HL-60 (cell line): ENCODE data around the gene ACTL10.

ENCODE experiments used
- DNase-seq, 2 experiments: peaks; one replicate each; pipeline ENCODE4 v3.0.0-alpha.2; 2010 to 2020; ENCODE audit warnings: low read depth in 1 of 2, low spot score in 1 of 2
- H3K27ac ChIP-seq: fragments of 250-450 bp; sonication (Bioruptor Pico); replicated peaks from 2 replicates; pipeline ENCODE4 v1.5.1; 2020; ENCODE audit warnings: mild to moderate bottlenecking, moderate library complexity
- H3K27me3 ChIP-seq: fragments of 250-450 bp; sonication (Bioruptor Pico); 2 replicates; pipeline ENCODE4 v1.5.1; 2021; ENCODE audit warnings: mild to moderate bottlenecking, moderate library complexity; ENCODE audit not compliant: insufficient read depth, poor library complexity, severe bottlenecking
- H3K4me3 ChIP-seq: replicated peaks from 2 replicates; pipeline ENCODE4 v1.5.1; 2011; ENCODE audit warnings: mild to moderate bottlenecking, control low read depth, low read length; ENCODE audit not compliant: insufficient read depth
- GABPA ChIP-seq: IDR thresholded peaks from 2 replicates; pipeline ENCODE4 v1.6.1; 2012; ENCODE audit warnings: low read depth
- POLR2AphosphoS5 ChIP-seq: IDR thresholded peaks from 2 replicates; pipeline ENCODE4 v1.6.1; 2012; ENCODE audit warnings: low read depth
- REST ChIP-seq: IDR thresholded peaks from 2 replicates; pipeline ENCODE4 v1.6.1; 2012; ENCODE audit warnings: low read depth; ENCODE audit not compliant: insufficient replicate concordance
- SPI1 ChIP-seq: IDR thresholded peaks from 2 replicates; pipeline ENCODE4 v1.6.1; 2012; ENCODE audit warnings: low read depth, mild to moderate bottlenecking, borderline replicate concordance
- TF ChIP-seq, protein P1 (sequence below): IDR thresholded peaks from one replicate; pipeline ENCODE4 v1.5.1; 2011; ENCODE audit warnings: low read length, control low read depth, inconsistent platforms; ENCODE audit not compliant: insufficient read depth

The ACTL10 gene

GRCh38 chr20:33675136-33675959 lies 8.6 kb downstream of the ACTL10 start:
- H3K27me3 ChIP-seq, result no peaks in the 10 kb centered on the region
- no peak overlapping the region for H3K27ac ChIP-seq
- no peak overlapping the region for H3K4me3 ChIP-seq
- no peak for DNase-seq
- TF ChIP-seq REST (no peak), GABPA (no peak), SPI1 (no peak), POLR2AphosphoS5 (0 out of 2 replicates have a peak, but pooled peaks have one; percentile 7)
- TF ChIP-seq, protein P1, sequence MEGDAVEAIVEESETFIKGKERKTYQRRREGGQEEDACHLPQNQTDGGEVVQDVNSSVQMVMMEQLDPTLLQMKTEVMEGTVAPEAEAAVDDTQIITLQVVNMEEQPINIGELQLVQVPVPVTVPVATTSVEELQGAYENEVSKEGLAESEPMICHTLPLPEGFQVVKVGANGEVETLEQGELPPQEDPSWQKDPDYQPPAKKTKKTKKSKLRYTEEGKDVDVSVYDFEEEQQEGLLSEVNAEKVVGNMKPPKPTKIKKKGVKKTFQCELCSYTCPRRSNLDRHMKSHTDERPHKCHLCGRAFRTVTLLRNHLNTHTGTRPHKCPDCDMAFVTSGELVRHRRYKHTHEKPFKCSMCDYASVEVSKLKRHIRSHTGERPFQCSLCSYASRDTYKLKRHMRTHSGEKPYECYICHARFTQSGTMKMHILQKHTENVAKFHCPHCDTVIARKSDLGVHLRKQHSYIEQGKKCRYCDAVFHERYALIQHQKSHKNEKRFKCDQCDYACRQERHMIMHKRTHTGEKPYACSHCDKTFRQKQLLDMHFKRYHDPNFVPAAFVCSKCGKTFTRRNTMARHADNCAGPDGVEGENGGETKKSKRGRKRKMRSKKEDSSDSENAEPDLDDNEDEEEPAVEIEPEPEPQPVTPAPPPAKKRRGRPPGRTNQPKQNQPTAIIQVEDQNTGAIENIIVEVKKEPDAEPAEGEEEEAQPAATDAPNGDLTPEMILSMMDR, result no peak

GRCh38 chr20:33676121-33676520 lies 9.4 kb downstream of the ACTL10 start:
- H3K27me3 ChIP-seq, result no peaks in the 10 kb centered on the region
- H3K27ac ChIP-seq, result no peak overlapping the region
- no peak for DNase-seq
- no peak overlapping the region for H3K4me3 ChIP-seq
- TF ChIP-seq, protein P1, result no peak
- TF ChIP-seq GABPA (no peak), REST (no peak), SPI1 (no peak)

- H3K4me3 ChIP-seq, result no peak overlapping the region
- TF ChIP-seq GABPA (no peak), POLR2AphosphoS5 (0 out of 2 replicates have a peak, but pooled peaks have one; percentile 1)
- H3K27me3 ChIP-seq, result no peaks in the 10 kb centered on the region
- DNase-seq, result no peak
- H3K27ac ChIP-seq, result no peak overlapping the region
Observed at GRCh38 chr20:33676652-33677645, 10.2 kb downstream of the ACTL10 start.

DNA sequence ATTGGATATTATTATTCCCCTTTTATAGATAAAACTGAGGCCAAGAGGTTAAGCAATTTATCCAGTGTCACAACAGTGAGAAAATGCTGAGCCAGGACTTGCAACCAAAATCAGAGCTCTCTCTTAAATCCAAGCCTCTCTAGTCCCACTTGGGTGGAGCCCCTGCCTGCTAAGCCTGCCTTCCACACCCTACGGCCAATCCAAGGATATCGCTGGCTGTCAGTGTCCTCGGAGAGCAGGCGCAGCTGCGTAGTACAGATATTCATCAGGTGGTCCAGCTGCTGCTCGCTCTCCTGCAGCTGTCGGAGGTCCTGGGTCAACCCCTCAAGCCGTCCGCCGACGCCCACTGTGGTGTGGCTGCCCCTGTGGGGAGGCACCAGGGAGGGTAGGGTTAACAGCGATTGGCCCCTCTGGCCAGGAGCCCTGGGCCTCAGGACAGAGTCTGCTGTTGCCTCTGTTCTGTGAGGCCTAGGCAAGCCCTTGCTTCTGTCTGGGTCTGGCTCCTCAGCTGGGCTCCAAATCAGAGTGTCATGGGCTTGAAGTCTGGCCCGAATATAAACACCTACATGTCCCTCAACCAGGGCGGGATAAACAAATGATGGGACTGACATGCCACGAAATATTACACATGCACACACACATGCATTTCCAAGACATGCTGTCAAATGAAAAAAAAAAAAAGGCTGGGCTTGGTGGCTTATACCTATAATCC lies 11.4 kb downstream of the ACTL10 start:
- no peak overlapping the region for H3K27ac ChIP-seq
- no peaks in the 10 kb centered on the region for H3K27me3 ChIP-seq
- DNase-seq, result no peak
- no peak for TF ChIP-seq GABPA
- peak; percentile 18; the same call in 1 of the 2 replicates for TF ChIP-seq POLR2AphosphoS5
- no peak overlapping the region for H3K4me3 ChIP-seq
